Ascending aorta (tissue), 2 donors: ENCODE measurements around the gene DDX49. TPM values are rescaled to one million over a fixed set of nuclear protein-coding genes. Genes with fewer than 3 reads are reported as not detected.

Experiments
- DNase-seq, 2 donors: peaks; one replicate each; pipeline ENCODE4 v3.0.0-alpha.2; 2019; ENCODE audit warnings: low spot score in 2 of 2
- H3K27ac ChIP-seq, 2 donors: fragments of 200-600 bp; sonication (generic); one replicate each; pipeline ENCODE4 v1.5.1; 2016 to 2017; ENCODE audit warnings: mild to moderate bottlenecking in 1 of 2
- H3K27me3 ChIP-seq: fragments of 200-600 bp; sonication (generic); one replicate; pipeline ENCODE4 v1.5.1; 2017
- H3K36me3 ChIP-seq, 2 donors: fragments of 200-600 bp; sonication (generic); one replicate each; pipeline ENCODE4 v1.5.1; 2016
- H3K4me1 ChIP-seq, 2 donors: fragments of 200-600 bp; sonication (generic); one replicate each; pipeline ENCODE4 v1.5.1; 2016 to 2017; ENCODE audit warnings: mild to moderate bottlenecking in 1 of 2
- H3K4me3 ChIP-seq, 2 donors: fragments of 200-600 bp; sonication (generic); one replicate each; pipeline ENCODE4 v1.5.1; 2016 to 2017; ENCODE audit warnings: mild to moderate bottlenecking in 1 of 2
- H3K9me3 ChIP-seq, 2 donors: fragments of 200-600 bp; sonication (generic); one replicate each; pipeline ENCODE4 v1.5.1; 2016
- intact Hi-C: fragments of 100-400 bp; cut with DNase I; formaldehyde crosslinking; loops from one replicate; pipeline ENCODE4 v1.15.1; 2023
- total RNA-seq: library from RNA; depleted of rRNA; stranded (reverse); fragments of >200 nt; gene quantifications from one replicate; pipeline ENCODE4 v1.1.0, GENCODE V29; 2016
- TF ChIP-seq, protein P1 (sequence below), 3 experiments: fragments of 200-600 bp in 2 of 3; fragments of 450-650 bp in 1 of 3; sonication (generic) in 2 of 3; IDR thresholded peaks; one replicate each; pipeline ENCODE4 v1.5.1; 2016 to 2019; ENCODE audit warnings: antibody characterized with exemption in 3 of 3, mild to moderate bottlenecking in 1 of 3, moderate library complexity in 1 of 3

Gene DDX49
- total RNA-seq, 1 donor from 2014 or later: 51.6 TPM

- TF ChIP-seq, protein P1, sequence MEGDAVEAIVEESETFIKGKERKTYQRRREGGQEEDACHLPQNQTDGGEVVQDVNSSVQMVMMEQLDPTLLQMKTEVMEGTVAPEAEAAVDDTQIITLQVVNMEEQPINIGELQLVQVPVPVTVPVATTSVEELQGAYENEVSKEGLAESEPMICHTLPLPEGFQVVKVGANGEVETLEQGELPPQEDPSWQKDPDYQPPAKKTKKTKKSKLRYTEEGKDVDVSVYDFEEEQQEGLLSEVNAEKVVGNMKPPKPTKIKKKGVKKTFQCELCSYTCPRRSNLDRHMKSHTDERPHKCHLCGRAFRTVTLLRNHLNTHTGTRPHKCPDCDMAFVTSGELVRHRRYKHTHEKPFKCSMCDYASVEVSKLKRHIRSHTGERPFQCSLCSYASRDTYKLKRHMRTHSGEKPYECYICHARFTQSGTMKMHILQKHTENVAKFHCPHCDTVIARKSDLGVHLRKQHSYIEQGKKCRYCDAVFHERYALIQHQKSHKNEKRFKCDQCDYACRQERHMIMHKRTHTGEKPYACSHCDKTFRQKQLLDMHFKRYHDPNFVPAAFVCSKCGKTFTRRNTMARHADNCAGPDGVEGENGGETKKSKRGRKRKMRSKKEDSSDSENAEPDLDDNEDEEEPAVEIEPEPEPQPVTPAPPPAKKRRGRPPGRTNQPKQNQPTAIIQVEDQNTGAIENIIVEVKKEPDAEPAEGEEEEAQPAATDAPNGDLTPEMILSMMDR (IDR thresholded peaks at IDR 0.05): no peak
- Histone ChIP-seq H3K36me3 (peaks cover 63 to 84% of the 10 kb centered on the region in 2 donors), H3K9me3 (no peaks in the 10 kb centered on the region), H3K27me3 (no peaks in the 10 kb centered on the region), H3K27ac (no peak overlapping the region), H3K4me3 (no peak overlapping the region), H3K4me1 (peaks cover 6 to 10% of the 10 kb centered on the region in 2 donors)
- no peak for DNase-seq
- intact Hi-C loops: no loop called here
Measured at GRCh38 chr19:18924684-18925213, 5.2 kb downstream of the DDX49 start.

GRCh38 chr19:18928018-18928805 lies 8.7 kb downstream of the DDX49 start:
- H3K36me3 ChIP-seq: peaks cover 59 to 81% of the 10 kb centered on the region in 2 donors
- TF ChIP-seq, protein P1 (IDR thresholded peaks at IDR 0.05): no peak

GRCh38 chr19:18929311-18929710 lies 9.8 kb downstream of the DDX49 start:
- Histone ChIP-seq H3K9me3 (no peaks in the 10 kb centered on the region), H3K27me3 (no peaks in the 10 kb centered on the region), H3K4me1 (no peaks in the 10 kb centered on the region), H3K4me3 (no peak overlapping the region), H3K27ac (no peak overlapping the region), H3K36me3 (peaks cover 55 to 76% of the 10 kb centered on the region in 2 donors)
- DNase-seq: no peak
- TF ChIP-seq, protein P1 (IDR thresholded peaks at IDR 0.05): no peak
- intact Hi-C loops: no loop called here

More at GRCh38 chr19:18928018-18928805, 8.7 kb downstream of the DDX49 start:
- Histone ChIP-seq H3K27ac (no peak overlapping the region), H3K27me3 (no peaks in the 10 kb centered on the region), H3K4me1 (no peaks in the 10 kb centered on the region), H3K4me3 (no peak overlapping the region), H3K9me3 (no peaks in the 10 kb centered on the region)
- DNase-seq: no peak
- intact Hi-C loops: no loop called here

DNA sequence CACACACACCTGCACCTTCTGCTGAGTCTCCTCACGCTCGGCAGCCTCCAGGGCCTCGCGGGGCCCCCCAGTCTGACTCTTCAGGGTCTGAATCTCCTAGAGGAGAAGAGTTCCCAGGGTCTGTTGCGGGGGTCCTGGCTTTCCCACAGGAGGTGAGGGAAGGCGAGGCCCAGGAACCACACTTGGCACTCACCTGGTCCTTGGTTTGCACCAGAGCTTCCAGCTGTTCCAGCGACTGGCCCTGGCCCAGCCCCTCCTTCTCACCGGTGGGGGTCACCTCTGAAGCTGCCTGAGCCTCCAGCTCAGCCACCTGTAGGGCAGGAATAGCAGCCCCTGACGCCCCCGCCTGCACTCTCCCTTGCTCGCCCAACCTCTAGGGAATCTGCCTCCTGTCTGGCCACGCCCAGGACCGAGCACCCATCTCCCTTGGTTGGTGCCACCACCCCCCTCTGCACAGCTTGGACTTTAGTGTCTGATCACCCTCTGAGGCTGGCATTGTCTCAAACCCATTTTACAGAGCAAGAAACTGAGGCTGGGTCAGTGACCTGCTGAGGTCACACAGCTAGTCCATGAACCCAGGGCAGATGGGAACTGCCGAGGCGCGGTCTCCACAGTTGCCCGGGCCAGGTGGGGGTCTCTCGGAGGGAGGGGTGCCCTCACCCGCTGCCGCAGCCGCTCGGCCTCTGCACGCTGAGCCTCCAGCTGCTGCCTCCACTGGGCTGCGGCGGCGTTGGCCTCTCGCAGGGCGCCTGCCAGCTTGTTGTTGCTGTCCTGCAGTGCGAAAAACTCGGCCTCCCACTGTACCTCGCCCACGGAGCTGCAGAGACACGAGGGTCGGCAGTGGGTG lies 12.0 kb downstream of the DDX49 start:
- no peak for DNase-seq
- H3K9me3 ChIP-seq: no peaks in the 10 kb centered on the region
- no peaks in the 10 kb centered on the region for H3K4me1 ChIP-seq
- H3K27me3 ChIP-seq: no peaks in the 10 kb centered on the region
- intact Hi-C loops: no loop called here
- TF ChIP-seq, protein P1 (IDR thresholded peaks at IDR 0.05): no peak
- peaks cover 45 to 63% of the 10 kb centered on the region in 2 donors for H3K36me3 ChIP-seq
- no peak overlapping the region for H3K27ac ChIP-seq
- no peak overlapping the region for H3K4me3 ChIP-seq

DNA sequence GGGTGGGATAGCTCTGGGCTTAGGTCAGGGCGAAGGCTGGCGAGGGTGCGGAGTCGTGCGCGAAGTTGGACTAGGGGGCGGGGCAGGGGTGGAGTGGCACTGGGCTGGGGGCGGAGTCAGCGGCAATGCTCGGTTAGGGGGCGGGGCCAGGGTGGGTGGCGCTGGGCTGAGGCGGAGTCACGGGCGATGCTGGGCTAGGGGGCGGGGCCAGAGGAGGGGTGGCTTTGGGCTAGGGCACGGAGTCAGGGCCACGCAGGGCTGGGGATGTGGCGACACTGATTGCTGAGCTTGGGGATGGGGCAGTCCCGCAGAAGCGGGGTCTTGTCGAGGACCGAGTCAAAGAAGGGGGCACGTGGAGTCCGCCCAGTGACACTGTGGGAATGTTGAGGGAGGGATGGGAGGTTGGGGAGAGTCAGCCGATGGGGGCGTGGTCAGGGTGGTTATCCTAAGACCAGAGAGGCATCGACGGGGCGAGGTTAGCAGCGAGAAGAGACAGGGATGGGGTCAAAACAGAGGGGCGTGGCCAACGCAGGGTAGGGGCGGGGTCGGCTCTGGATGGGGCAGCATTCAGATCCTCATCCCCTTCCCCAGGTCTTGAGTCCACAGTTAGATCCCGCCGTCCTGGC lies 12.8 kb downstream of the DDX49 start:
- Histone ChIP-seq H3K27me3 (no peaks in the 10 kb centered on the region), H3K4me3 (no peak overlapping the region), H3K4me1 (no peaks in the 10 kb centered on the region), H3K27ac (peak overlapping the region in 1 of 2 donors; percentile 37), H3K36me3 (peaks cover 45 to 58% of the 10 kb centered on the region in 2 donors), H3K9me3 (no peaks in the 10 kb centered on the region)
- peak in 1 of 2 donors; percentile 80 for DNase-seq
- TF ChIP-seq, protein P1 (IDR thresholded peaks at IDR 0.05): no peak
- intact Hi-C loops: no loop called here
